ENCODE measurements around the gene LLGL2.

LLGL2 gene

DNA sequence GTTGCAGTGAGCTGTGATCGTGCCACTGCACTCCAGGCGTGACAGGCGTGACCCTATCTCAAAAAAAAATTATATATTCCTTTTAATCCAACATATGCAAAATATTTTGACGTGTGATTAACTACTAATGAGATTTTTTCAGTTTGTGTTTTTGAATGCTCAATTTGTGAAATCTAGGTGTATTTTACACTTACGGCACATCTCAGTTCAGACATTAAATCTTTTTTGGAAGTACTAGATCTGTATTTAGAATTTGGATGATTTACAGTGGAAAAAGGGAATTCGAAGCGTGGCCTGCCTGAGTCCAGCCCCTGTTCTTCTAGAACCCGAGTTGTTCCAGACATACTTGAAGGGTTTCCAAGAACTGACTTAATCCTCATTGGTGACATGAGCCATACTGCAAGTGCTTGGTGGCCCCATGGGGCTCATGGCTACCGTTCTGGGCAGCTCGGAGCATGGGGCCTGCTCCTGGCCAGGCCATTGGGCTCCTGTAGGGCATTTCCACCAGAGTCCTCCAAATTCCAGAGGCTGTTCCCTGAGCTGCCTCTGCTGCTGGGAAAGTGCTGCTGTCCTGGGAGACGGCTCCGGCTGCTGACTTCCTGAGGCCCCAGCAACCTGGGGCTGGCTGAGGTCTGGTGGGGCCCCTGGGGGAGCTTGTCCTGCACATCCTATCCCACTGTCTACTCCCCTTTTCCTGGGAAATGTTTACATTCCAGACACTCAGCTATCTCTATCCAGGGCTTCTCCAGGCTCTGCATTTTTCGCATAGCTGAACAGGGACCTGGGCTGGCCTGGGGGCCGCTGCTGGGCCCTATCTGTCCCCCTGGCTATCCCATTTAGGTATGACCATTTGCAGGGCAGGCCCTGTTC lies 27.2 kb downstream of the LLGL2 start:
- no peak for DNase-seq

DNA sequence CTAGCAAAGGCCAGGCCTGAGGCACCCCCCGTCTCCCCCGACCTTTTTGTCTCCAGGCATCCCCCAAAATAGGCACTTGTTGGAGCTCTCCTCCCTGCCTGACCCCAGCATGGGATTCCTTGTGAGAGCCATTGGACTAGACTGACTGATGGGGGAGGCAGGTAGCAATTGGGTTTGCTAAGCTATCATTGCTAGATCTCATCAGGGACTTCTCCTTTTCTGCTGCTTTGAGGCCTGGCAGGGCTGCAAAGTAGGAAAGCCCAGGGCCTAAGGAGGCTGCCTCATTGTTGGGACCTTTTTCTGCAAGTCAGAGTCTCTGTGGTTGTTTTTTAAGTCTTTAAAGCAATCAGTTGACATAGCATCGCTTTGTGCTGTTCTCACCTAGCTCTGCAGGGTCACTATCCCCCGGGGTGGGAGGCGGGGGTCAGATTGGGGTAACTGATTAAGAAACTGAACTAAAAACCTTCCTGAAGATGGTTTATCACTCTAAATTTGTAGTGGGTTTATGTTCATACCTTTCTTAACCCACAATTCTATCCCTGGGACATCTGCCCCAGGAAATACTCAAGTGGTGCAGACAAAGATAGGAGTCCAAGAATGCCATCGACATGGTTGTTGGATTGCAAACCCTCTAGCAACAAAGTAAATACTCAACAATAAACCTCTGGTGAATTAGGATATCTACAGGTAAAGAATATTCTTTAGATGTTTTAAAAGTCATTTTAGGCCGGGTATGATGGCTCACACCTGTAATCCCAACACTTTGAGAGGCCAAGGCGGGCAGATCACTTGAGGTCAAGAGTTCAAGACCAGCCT lies 28.0 kb downstream of the LLGL2 start:
- DNase-seq = no peak

GRCh38 chr17:75555679-75556153 lies 30.2 kb downstream of the LLGL2 start:
- DNase-seq = no peak

DNA sequence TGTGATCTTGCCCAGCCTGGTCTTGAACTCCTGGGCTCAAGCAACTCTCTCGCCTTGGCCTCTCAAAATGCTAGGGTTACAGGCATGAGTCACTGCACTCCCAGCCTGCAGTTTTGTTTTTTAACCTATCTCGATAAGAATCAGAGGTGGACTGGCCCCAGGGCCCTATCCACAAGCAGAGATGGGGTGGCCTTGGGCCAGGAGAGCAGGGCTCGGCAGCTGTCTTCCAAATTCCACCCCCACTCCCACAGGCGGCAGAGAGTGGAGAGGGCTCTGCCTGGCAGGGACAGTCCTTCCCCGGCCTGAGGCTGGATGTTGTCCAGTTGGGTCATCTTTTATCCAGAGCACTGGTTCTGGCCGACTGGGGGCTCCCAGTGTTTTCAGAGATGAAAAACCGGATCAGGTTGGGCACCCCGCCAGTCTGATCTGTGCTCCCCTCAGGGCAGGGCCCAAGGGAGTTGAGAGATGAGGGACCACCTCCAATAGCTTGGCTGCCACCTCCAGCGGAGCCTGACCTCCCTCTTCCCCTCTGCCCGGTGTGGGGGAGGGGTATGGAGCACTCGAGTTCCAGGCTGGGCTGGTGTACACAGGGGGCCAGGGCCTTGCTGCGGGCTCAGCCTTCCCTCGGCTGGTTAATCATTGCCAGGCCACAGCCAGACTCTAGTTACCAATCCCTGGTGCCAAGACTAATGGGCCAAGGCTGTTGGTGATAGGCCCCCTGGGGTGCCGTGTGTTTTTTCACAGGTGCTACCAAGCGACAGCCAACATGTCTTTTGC lies 31.8 kb downstream of the LLGL2 start:
- DNase-seq = no peak

DNA sequence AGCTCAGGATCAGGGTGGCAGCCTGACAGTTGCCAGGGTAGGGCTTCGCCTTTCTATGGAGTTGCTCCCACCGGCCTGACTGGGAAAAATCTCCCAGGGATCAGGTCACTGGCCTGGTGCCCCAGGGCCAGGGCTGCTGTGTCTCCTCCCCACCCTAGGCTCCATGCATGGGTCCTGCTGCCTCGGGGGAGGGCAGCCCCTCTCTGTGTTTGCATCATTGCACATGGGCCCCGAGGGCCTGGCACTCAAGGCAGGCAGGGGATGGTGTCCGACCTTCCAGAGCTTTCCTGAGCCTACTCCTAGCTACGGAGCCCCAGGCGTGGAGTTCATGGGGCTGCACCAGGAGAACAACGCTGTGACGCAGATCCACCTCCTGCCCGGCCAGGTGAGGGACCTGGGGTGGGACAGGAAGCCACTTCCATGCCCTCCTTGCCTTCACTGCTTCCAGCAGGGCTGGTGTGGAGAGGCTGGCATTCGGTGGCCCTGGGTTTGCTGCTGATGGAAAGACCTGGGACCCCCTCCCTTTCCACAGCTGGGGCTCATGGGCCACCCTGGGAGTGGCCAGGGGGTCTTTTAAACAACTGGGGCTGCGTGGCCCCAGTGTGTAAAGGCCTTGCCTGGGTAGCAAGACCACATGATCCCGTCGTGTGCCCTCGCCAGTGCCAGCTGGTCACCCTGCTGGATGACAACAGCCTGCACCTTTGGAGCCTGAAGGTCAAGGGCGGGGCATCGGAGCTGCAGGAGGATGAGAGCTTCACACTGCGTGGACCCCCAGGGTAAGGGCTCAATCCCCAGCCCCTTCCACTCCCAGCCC lies 32.6 kb downstream of the LLGL2 start:
- DNase-seq = no peak

- no peak for DNase-seq
These were observed 33.4 kb downstream of the LLGL2 start for GRCh38 chr17:75558666-75559530.

DNA sequence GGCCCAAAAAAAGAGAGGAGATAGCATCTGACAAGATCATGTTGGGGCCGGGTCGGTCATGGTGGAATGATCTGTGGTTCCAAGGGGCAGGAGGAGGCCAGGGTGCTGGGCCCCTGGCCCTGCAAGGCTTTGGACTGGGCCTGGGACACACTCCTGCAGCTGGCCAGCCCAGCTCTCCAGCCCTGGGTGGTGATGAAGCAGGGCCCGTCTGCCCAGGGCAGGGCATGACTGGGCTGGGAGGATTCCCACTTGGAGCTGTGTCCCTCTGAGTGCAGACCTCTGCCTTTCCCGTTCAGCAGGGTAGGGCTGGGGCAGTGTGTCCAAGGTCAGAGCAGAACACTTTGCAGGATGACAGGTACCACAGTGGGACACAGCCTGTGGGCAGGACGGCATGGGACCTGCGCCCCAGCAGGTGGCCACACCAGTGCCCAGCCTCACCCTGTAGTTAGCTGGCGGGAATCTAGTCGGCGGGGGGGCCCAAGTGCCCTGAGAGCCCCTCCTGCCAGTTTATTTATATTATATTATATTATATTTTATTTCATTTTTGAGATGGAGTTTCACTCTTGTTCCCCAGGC lies 34.5 kb downstream of the LLGL2 start:
- DNase-seq = no peak

DNA sequence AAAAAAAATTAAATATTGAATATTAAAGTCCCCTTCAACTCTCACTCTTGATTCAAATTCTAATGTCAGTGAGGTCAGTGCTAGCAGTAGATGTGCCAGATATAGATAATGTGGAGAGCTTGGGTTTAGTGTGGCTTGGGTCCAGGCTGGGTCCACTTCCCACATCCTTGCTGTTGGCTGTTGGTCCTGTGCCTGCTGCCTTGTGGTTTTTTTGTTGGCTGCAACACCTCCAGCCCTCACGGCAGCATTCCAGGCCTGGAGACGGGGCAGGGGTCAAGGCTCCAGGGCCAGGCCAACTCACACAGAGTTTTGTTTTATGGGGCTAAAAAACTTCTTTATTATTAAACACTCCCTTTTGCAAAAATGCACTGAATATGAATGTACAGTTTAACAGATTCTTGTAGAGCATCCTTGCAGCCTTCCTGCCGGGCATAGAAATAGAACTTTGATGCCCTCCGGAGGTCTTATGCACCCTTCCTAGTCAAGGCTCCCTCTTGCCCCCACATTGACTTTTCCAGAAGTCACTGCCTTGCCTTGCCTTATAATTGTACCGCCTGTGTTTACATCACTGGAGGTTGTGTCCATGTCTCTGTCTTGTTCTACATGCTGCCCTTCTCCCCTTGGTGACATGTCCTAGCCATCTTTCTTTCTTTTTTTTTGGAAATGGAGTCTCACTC lies 36.6 kb downstream of the LLGL2 start:
- DNase-seq = no peak

DNA sequence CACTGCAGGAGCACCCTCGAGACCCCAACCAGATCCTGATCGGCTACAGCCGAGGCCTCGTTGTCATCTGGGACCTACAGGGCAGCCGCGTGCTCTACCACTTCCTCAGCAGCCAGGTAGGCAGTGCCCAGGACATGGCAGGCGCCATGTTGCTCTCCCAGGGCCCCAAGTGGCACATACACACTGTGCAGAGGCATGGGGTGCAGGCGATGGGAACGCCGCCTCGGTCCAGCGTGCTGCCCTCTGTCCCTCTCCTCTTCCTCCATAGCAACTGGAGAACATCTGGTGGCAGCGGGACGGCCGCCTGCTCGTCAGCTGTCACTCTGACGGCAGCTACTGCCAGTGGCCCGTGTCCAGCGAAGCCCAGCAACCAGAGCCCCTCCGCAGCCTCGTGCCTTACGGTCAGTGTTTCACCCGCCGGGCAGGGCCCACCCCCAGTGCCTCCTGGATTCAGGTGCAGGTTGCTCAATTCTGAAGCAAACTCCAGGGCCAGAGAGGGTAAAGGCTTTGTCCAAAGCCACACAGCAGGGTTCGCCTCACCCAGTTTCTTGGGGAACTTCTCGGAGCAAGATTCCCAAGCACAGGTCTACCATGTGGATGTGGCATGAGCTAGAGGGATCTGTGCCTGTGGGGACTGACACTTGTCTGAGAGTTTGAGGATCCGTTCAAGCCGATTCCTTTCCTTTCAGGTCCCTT lies 37.7 kb downstream of the LLGL2 start:
- DNase-seq = no peak

DNA sequence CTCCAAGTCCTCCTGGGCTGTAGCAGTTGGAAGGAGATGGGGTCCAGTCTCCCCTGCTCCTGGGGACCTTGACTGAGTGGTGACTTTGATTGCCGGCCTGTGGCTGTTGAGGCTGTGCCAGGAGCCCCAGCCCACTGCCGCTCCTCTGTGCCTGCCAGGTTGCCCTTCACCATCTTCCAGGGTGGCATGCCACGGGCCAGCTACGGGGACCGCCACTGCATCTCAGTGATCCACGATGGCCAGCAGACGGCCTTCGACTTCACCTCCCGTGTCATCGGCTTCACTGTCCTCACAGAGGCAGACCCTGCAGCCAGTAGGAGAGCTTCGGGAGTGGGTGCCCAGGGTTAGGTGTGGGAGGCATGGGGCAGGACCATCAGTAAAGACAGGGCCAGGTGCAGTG lies 38.7 kb downstream of the LLGL2 start:
- DNase-seq = no peak

GRCh38 chr17:75565066-75565465 lies 39.6 kb downstream of the LLGL2 start:
- DNase-seq = no peak

DNA sequence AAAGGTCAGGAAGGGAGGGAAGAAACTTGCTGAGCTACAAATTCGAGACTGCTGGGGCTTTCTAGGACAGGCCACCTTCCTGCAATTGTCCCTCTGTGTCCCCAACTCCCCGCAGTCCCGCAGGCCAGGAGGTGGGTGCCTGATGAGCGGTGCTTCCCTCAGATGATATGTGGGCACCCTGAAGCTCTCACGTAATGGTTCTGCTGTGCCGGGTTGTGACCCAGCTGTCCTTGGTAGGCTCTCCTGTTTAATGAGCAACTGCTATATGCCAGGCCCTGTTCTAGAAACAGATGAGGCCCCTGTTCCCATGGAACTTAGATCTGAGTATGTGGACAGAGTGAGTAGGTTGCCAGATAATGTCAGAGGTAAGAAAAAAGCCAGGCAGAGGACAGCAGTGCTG lies 40.1 kb downstream of the LLGL2 start:
- no peak for DNase-seq

DNA sequence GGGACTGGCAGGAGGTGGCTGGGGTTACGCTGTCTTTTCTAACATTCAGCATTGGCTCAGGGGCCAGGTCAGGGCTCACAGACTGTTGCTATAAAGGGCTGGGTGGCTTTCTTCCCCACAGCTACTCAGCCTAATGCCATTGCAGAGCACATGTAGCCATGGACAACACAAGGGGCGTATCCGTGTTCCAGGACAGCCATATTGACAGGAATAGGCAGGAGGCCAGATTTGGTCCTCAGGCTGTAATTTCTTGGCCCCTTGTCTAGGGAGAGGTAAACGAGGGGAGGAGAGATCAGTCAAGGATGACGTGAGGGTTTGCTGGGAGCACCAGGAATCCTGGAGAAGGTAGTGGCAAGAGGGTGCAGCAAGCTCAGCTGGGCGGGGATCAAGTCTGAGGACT lies 40.9 kb downstream of the LLGL2 start:
- DNase-seq = no peak

- DNase-seq = no peak
These were observed 41.3 kb downstream of the LLGL2 start for GRCh38 chr17:75566834-75567233.

- DNase-seq = no peak
These were observed 43.1 kb downstream of the LLGL2 start for GRCh38 chr17:75568412-75569255.

DNA sequence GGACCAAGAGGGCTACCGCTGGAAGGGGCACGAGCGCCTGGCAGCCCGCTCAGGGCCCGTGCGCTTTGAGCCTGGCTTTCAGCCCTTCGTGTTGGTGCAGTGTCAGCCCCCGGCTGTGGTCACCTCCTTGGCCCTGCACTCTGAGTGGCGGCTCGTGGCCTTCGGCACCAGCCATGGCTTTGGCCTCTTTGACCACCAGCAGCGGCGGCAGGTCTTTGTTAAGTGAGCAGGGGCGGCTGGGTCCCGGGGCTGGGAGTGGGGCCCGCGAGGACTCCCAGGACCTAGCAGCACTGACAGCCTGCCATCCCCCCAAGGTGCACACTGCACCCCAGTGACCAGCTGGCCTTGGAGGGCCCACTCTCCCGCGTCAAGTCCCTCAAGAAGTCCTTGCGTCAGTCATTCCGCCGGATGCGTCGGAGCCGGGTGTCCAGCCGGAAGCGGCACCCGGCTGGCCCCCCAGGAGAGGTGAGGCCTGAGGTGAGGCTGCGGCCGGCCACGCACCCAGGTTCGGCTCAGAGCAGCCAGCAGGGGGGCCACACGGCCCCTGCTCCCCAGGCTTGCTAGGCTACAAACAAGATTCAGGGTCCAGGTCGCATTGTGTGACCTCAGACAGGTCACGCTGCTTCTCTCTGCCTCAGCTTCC lies 44.7 kb downstream of the LLGL2 start:
- no peak for DNase-seq

GRCh38 chr17:75570772-75571171 lies 45.3 kb downstream of the LLGL2 start:
- no peak for DNase-seq

GRCh38 chr17:75571197-75571884 lies 45.8 kb downstream of the LLGL2 start:
- DNase-seq = no peak

All from NCI-H2029 treated with DMSO at 0.1 percent for 48 hours (cell line).